ENCODE results near the gene BRCA1.

Gene BRCA1

DNA sequence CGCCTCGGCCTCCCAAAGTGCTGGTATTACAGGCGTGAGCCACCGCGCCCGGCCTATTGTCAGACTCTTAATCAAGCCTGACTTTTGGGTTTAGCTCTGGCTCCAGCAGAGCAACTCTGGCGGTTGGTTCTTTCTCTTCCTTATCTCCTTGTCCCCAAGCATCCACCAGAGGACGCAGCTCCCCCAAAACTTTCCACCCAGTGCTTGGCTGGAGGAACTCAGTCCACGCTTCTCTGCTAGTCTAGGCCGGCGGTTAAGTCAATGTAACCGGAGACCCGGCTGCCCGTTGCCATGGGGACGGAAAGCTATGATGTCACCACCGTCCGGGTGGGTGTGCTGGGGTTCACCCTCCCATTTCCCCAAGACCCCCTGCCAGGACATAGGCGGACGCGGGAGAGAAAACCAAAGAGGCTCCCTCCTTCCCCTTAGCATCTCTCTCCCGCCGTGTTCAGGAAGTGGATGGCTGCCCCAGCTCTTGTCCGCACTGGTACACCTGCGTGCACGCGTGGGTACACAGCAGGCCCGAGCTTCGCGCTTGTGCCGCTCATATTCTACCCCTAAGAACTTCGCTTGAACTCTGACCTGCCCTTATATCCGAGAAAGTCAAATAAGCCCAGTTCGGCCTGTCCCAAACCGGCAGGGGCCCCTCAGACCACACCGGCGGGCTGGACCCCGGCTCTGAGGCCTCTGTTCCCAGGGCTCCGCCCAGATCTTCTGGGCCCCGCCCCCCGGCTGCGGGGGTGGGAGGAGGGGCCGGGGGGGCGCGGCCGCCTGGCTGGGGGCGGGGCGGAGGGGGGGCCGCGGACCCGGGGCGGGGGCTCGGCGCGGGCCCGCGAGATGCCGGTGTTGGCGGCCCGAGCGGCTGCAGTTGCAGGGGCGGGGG lies 100.5 kb downstream of the BRCA1 start, which contains the start of gene RND2:
Gene RND2, plus strand, starts transcription at position 825 of the 883 bp plus-strand sequence. CDS start 117 bp downstream, outside the sequence.
- peak within 1 kb of the TSS; percentile 10 for H4K12ac ChIP-seq (ENCODE audit: low read depth, low read length)
- H4K8ac ChIP-seq (ENCODE audit: low read depth, low read length): peak within 1 kb of the TSS; percentile 74
- peaks cover 14% of the 10 kb centered on the region for H3K79me1 ChIP-seq (ENCODE audit: low read length)
- H2AFZ ChIP-seq (ENCODE audit: insufficient read depth, low read length, poor library complexity): peak within 1 kb of the TSS; percentile 55
- H3K36me3 ChIP-seq (ENCODE audit: control insufficient read depth in 1 of 2, insufficient read depth in 2 of 2, low read length in 2 of 2): peaks cover 0 to 4% of the 10 kb centered on the region in 2 experiments
- peaks cover 2% of the 10 kb centered on the region for H3K9me3 ChIP-seq (ENCODE audit: insufficient read depth, low read depth, low read length)
- H3K79me2 ChIP-seq (ENCODE audit: control insufficient read depth, insufficient read depth, low read length, poor library complexity): peaks cover 11% of the 10 kb centered on the region
- peak within 1 kb of the TSS; percentile 88 for H3K4me2 ChIP-seq (ENCODE audit: low read length)
- H3K18ac ChIP-seq (ENCODE audit: low read length): no peak within 1 kb of the TSS
- peak within 1 kb of the TSS; percentile 70 for H3K4me3 ChIP-seq (ENCODE audit: low read depth, low read length)
- H3K27me3 ChIP-seq (ENCODE audit: insufficient read depth, low read length): no peaks in the 10 kb centered on the region
- no peak within 1 kb of the TSS for H3K4ac ChIP-seq (ENCODE audit: low read depth, low read length)
- H3K14ac ChIP-seq (ENCODE audit: low read length): peak within 1 kb of the TSS; percentile 9
- peak within 1 kb of the TSS; percentile 16 for H3K27ac ChIP-seq (ENCODE audit: low read depth, low read length)
- no peak within 1 kb of the TSS for H2AK5ac ChIP-seq (ENCODE audit: low read length)
- no peak within 1 kb of the TSS for H2BK120ac ChIP-seq (ENCODE audit: insufficient read depth, low read length, poor library complexity)
- no peak within 1 kb of the TSS for H3K23ac ChIP-seq (ENCODE audit: low read length)
- WGBS (ENCODE audit: extremely low coverage, insufficient coverage, insufficient read length): no CpG with 5 or more reads among the region's 61 CpGs
- no peak within 1 kb of the TSS for H2BK5ac ChIP-seq (ENCODE audit: low read depth, low read length, poor library complexity)
- peaks cover 5 to 12% of the 10 kb centered on the region in 2 experiments for H3K4me1 ChIP-seq (ENCODE audit: control insufficient read depth in 1 of 2, insufficient read depth in 2 of 2, low read length in 2 of 2)
- H3K9ac ChIP-seq (ENCODE audit: low read length): peak within 1 kb of the TSS; percentile 15
- H2BK12ac ChIP-seq (ENCODE audit: low read length): no peak within 1 kb of the TSS
- H4K91ac ChIP-seq (ENCODE audit: low read depth, low read length): peak within 1 kb of the TSS; percentile 25
- DNase-seq: peak; percentile 46 to 63

DNA sequence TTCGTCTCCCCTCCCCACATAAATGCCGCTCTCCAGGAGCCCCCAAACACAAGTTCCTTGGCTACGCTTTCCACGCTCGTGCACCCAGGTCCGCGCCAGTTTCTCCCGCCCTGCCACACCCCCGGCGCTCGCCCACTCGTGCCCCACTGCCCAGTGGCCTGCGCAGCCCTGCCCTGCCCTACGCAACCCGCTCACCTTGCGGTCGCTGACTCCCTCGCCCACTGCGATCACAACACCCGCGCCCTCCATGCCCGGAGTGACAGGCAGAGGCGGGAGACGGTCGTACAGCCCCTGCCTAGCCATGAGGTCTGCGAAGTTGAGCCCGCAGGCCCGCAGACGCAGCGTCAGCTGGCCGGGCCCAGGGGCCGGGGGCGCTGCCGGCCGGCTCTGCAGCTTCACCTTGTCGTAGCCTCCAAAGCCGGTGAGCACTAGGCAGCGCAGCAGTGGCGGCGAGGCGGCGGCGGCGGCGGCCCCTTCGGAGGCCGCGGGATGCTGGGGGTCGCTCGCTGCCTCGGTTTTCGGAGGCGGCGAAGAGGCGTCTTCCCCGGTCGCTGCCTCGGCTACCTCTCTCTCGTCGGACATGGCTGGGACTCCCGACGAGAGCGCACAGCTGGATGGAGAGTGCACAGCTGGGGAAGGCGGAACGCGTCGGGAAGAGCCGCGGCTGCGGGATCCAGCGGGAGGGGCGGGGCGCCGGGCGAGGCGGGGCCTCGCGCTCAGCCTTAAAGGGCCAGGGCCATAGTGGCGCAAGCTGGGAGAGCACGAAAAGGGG lies 103.2 kb downstream of the BRCA1 start, which contains the start of gene VAT1:
Gene VAT1, minus strand, starts transcription at position 645 of the 772 bp plus-strand sequence. Its CDS starts 63 bp downstream, at position 582.
- H3K18ac ChIP-seq (ENCODE audit: low read length): peak within 1 kb of the TSS; percentile 91
- H3K27me3 ChIP-seq (ENCODE audit: insufficient read depth, low read length): no peaks in the 10 kb centered on the region
- H2BK5ac ChIP-seq (ENCODE audit: low read depth, low read length, poor library complexity): peak within 1 kb of the TSS; percentile 76
- H2AFZ ChIP-seq (ENCODE audit: insufficient read depth, low read length, poor library complexity): peak within 1 kb of the TSS; percentile 73
- peak within 1 kb of the TSS; percentile 82 for H3K23ac ChIP-seq (ENCODE audit: low read length)
- peaks cover 14% of the 10 kb centered on the region for H3K79me1 ChIP-seq (ENCODE audit: low read length)
- H4K12ac ChIP-seq (ENCODE audit: low read depth, low read length): peak within 1 kb of the TSS; percentile 55
- H3K79me2 ChIP-seq (ENCODE audit: control insufficient read depth, insufficient read depth, low read length, poor library complexity): peaks cover 11% of the 10 kb centered on the region
- peak within 1 kb of the TSS; percentile 81 for H4K8ac ChIP-seq (ENCODE audit: low read depth, low read length)
- H2BK120ac ChIP-seq (ENCODE audit: insufficient read depth, low read length, poor library complexity): peak within 1 kb of the TSS; percentile 73
- peak; percentile 83 to 89 for DNase-seq
- H4K91ac ChIP-seq (ENCODE audit: low read depth, low read length): peak within 1 kb of the TSS; percentile 92
- peak within 1 kb of the TSS; percentile 69 for H2AK5ac ChIP-seq (ENCODE audit: low read length)
- peak within 1 kb of the TSS; percentile 95 for H3K9ac ChIP-seq (ENCODE audit: low read length)
- H3K4me1 ChIP-seq (ENCODE audit: control insufficient read depth in 1 of 2, insufficient read depth in 2 of 2, low read length in 2 of 2): peaks cover 14 to 24% of the 10 kb centered on the region in 2 experiments
- peak within 1 kb of the TSS; percentile 94 for H3K4ac ChIP-seq (ENCODE audit: low read depth, low read length)
- peak within 1 kb of the TSS; percentile 81 for H2BK12ac ChIP-seq (ENCODE audit: low read length)
- H3K27ac ChIP-seq (ENCODE audit: low read depth, low read length): peak within 1 kb of the TSS; percentile 81
- peaks cover 2% of the 10 kb centered on the region for H3K9me3 ChIP-seq (ENCODE audit: insufficient read depth, low read depth, low read length)
- H3K4me3 ChIP-seq (ENCODE audit: low read depth, low read length): peak within 1 kb of the TSS; percentile 100
- WGBS (ENCODE audit: extremely low coverage, insufficient coverage, insufficient read length): no CpG with 5 or more reads among the region's 80 CpGs
- H3K36me3 ChIP-seq (ENCODE audit: control insufficient read depth in 1 of 2, insufficient read depth in 2 of 2, low read length in 2 of 2): peaks cover 12 to 19% of the 10 kb centered on the region in 2 experiments
- H3K14ac ChIP-seq (ENCODE audit: low read length): peak within 1 kb of the TSS; percentile 94
- H3K4me2 ChIP-seq (ENCODE audit: low read length): peak within 1 kb of the TSS; percentile 88

- peak overlapping the region; percentile 44 for H2AK5ac ChIP-seq (ENCODE audit: low read length)
- peak overlapping the region; percentile 81 for H3K27ac ChIP-seq (ENCODE audit: low read depth, low read length)
- peak overlapping the region; percentile 88 for H3K4me2 ChIP-seq (ENCODE audit: low read length)
- H3K36me3 ChIP-seq (ENCODE audit: control insufficient read depth in 1 of 2, insufficient read depth in 2 of 2, low read length in 2 of 2): peaks cover 18 to 25% of the 10 kb centered on the region in 2 experiments
- H3K18ac ChIP-seq (ENCODE audit: low read length): peak overlapping the region; percentile 91
- peak overlapping the region; percentile 55 for H4K12ac ChIP-seq (ENCODE audit: low read depth, low read length)
- H4K8ac ChIP-seq (ENCODE audit: low read depth, low read length): peak overlapping the region; percentile 81
- H4K91ac ChIP-seq (ENCODE audit: low read depth, low read length): peak overlapping the region; percentile 92
- no CpG with 5 or more reads among the region's 40 CpGs for WGBS (ENCODE audit: extremely low coverage, insufficient coverage, insufficient read length)
- H2BK12ac ChIP-seq (ENCODE audit: low read length): peak overlapping the region; percentile 81
- H3K23ac ChIP-seq (ENCODE audit: low read length): no peak overlapping the region
- H3K4ac ChIP-seq (ENCODE audit: low read depth, low read length): peak overlapping the region; percentile 94
- H3K79me2 ChIP-seq (ENCODE audit: control insufficient read depth, insufficient read depth, low read length, poor library complexity): peaks cover 11% of the 10 kb centered on the region
- no peaks in the 10 kb centered on the region for H3K27me3 ChIP-seq (ENCODE audit: insufficient read depth, low read length)
- peak overlapping the region; percentile 95 for H3K9ac ChIP-seq (ENCODE audit: low read length)
- peak overlapping the region; percentile 73 for H2BK120ac ChIP-seq (ENCODE audit: insufficient read depth, low read length, poor library complexity)
- peaks cover 14% of the 10 kb centered on the region for H3K79me1 ChIP-seq (ENCODE audit: low read length)
- peak overlapping the region; percentile 100 for H3K4me3 ChIP-seq (ENCODE audit: low read depth, low read length)
- H2AFZ ChIP-seq (ENCODE audit: insufficient read depth, low read length, poor library complexity): peak overlapping the region; percentile 73
- DNase-seq: peak; percentile 38 to 59
- peaks cover 2% of the 10 kb centered on the region for H3K9me3 ChIP-seq (ENCODE audit: insufficient read depth, low read depth, low read length)
- H3K4me1 ChIP-seq (ENCODE audit: control insufficient read depth in 1 of 2, insufficient read depth in 2 of 2, low read length in 2 of 2): peaks cover 14 to 24% of the 10 kb centered on the region in 2 experiments
- H3K14ac ChIP-seq (ENCODE audit: low read length): peak overlapping the region; percentile 94
- H2BK5ac ChIP-seq (ENCODE audit: low read depth, low read length, poor library complexity): peak overlapping the region; percentile 76
These were observed 104.1 kb downstream of the BRCA1 start for GRCh38 chr17:43020789-43021740.

All from trophoblast cell (in vitro differentiated cells and primary cell).